HepG2 (cell line): ENCODE data around the gene NRSN2. TPM values are rescaled to one million over a fixed set of nuclear protein-coding genes. Genes with fewer than 3 reads are reported as not detected.

Experiments used
- CBFB ChIP-seq: sonication (generic); formaldehyde crosslinking; IDR thresholded peaks from 2 replicates; pipeline ENCODE4 v1.4.0; 2020; ENCODE audit warnings: missing genetic modification reagents
- FOXC1 ChIP-seq: sonication (generic); formaldehyde crosslinking; IDR thresholded peaks from 2 replicates; pipeline ENCODE4 v1.8.0; 2022; ENCODE audit warnings: mild to moderate bottlenecking, missing genetic modification reagents, borderline replicate concordance
- NFAT5 ChIP-seq: sonication (generic); formaldehyde crosslinking; IDR thresholded peaks from 2 replicates; pipeline ENCODE4 v1.4.0; 2020; ENCODE audit warnings: missing genetic modification reagents
- POLR2AphosphoS5 ChIP-seq: IDR thresholded peaks from 2 replicates; pipeline ENCODE4 v1.6.1; 2012; ENCODE audit warnings: low read depth, low read length
- ZBTB40 ChIP-seq, 2 experiments: fragments of 450-650 bp in 1 of 2; sonication (generic) in 1 of 2; formaldehyde crosslinking in 1 of 2; IDR thresholded peaks; 2 replicates each; pipeline versions ENCODE4 v1.6.1 to v1.8.0; 2016 to 2022; ENCODE audit warnings: antibody characterized with exemption in 1 of 2, mild to moderate bottlenecking in 1 of 2, missing genetic modification reagents in 1 of 2
- ZNF496 ChIP-seq: sonication (generic); formaldehyde crosslinking; IDR thresholded peaks from 2 replicates; pipeline ENCODE4 v1.8.1; 2023; ENCODE audit warnings: mild to moderate bottlenecking, moderate library complexity, missing genetic modification reagents; ENCODE audit not compliant: insufficient replicate concordance
- polyA plus RNA-seq, 8 experiments: library from polyadenylated mRNA; depleted of rRNA in 3 of 8; stranded (reverse) in 7 of 8; unstranded in 1 of 8; fragments of >200 nt; fragmentation: Illumina TruSeq in 4 of 8; extraction: Trizol in 4 of 8; gene quantifications; 2 replicates each; pipeline versions ENCODE4 v1.2.1 to v1.2.3, GENCODE V29; 2011 to 2016; ENCODE audit warnings: low read depth in 4 of 8, missing spikeins in 1 of 8, mixed read lengths in 1 of 8; ENCODE audit not compliant: insufficient read depth in 1 of 8
- total RNA-seq, 5 experiments: library from RNA; depleted of rRNA; stranded (reverse); fragments of >200 nt; fragmentation: Illumina TruSeq; extraction: Trizol; gene quantifications; 2 replicates each; pipeline ENCODE4 v1.2.3, GENCODE V29; 2016; ENCODE audit warnings: low read depth in 1 of 5
- TF ChIP-seq, protein P1 (sequence below): sonication (generic); formaldehyde crosslinking; IDR thresholded peaks from 2 replicates; pipeline ENCODE4 v1.4.0; 2020; ENCODE audit warnings: missing genetic modification reagents

NRSN2 gene
- total and polyA plus RNA-seq, 2 of the 13 experiments (the other 11 are each of a cell fraction or from before 2014, with no cell fraction given), result 32.3 to 49.4 TPM

GRCh38 chr20:373171-373890 lies 26.4 kb downstream of the NRSN2 start (continued):
- TF ChIP-seq ZBTB40 (IDR thresholded peaks at IDR 0.05) (no peak), ZBTB40 (CRISPR knock-in tag; IDR thresholded peaks at IDR 0.05) (no peak), POLR2AphosphoS5 (no peak), NFAT5 (CRISPR knock-in tag) (no peak), CBFB (no peak), ZNF496 (CRISPR knock-in tag) (no peak), FOXC1 (no peak)
- TF ChIP-seq, protein P1, sequence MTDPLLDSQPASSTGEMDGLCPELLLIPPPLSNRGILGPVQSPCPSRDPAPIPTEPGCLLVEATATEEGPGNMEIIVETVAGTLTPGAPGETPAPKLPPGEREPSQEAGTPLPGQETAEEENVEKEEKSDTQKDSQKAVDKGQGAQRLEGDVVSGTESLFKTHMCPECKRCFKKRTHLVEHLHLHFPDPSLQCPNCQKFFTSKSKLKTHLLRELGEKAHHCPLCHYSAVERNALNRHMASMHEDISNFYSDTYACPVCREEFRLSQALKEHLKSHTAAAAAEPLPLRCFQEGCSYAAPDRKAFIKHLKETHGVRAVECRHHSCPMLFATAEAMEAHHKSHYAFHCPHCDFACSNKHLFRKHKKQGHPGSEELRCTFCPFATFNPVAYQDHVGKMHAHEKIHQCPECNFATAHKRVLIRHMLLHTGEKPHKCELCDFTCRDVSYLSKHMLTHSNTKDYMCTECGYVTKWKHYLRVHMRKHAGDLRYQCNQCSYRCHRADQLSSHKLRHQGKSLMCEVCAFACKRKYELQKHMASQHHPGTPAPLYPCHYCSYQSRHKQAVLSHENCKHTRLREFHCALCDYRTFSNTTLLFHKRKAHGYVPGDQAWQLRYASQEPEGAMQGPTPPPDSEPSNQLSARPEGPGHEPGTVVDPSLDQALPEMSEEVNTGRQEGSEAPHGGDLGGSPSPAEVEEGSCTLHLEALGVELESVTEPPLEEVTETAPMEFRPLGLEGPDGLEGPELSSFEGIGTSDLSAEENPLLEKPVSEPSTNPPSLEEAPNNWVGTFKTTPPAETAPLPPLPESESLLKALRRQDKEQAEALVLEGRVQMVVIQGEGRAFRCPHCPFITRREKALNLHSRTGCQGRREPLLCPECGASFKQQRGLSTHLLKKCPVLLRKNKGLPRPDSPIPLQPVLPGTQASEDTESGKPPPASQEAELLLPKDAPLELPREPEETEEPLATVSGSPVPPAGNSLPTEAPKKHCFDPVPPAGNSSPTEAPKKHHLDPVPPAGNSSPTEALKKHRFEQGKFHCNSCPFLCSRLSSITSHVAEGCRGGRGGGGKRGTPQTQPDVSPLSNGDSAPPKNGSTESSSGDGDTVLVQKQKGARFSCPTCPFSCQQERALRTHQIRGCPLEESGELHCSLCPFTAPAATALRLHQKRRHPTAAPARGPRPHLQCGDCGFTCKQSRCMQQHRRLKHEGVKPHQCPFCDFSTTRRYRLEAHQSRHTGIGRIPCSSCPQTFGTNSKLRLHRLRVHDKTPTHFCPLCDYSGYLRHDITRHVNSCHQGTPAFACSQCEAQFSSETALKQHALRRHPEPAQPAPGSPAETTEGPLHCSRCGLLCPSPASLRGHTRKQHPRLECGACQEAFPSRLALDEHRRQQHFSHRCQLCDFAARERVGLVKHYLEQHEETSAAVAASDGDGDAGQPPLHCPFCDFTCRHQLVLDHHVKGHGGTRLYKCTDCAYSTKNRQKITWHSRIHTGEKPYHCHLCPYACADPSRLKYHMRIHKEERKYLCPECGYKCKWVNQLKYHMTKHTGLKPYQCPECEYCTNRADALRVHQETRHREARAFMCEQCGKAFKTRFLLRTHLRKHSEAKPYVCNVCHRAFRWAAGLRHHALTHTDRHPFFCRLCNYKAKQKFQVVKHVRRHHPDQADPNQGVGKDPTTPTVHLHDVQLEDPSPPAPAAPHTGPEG (CRISPR knock-in tag), result no peak
